KMS-11 (cell line): Measurements from ENCODE around the gene KCNRG.

ENCODE experiments used
- H2AFZ ChIP-seq: fragments of 200-600 bp; sonication (generic); 2 replicates; pipeline ENCODE4 v1.6.1; 2016; ENCODE audit warnings: antibody characterized with exemption, mixed run types, low read depth
- H3K27ac ChIP-seq: fragments of 200-600 bp; sonication (generic); 2 replicates; pipeline ENCODE4 v1.6.1; 2016; ENCODE audit warnings: mild to moderate bottlenecking, mixed run types
- H3K27me3 ChIP-seq: fragments of 200-600 bp; sonication (generic); 2 replicates; pipeline ENCODE4 v1.6.1; 2017; ENCODE audit warnings: mild to moderate bottlenecking, low read depth, mixed run types, moderate library complexity; ENCODE audit not compliant: insufficient read depth
- H3K36me3 ChIP-seq: fragments of 200-600 bp; sonication (generic); 2 replicates; pipeline ENCODE4 v1.6.1; 2017; ENCODE audit warnings: mild to moderate bottlenecking, mixed run types; ENCODE audit not compliant: insufficient read depth
- H3K4me1 ChIP-seq: fragments of 200-600 bp; sonication (generic); 2 replicates; pipeline ENCODE4 v1.6.1; 2016; ENCODE audit warnings: mild to moderate bottlenecking, low read depth, mixed run types; ENCODE audit not compliant: poor library complexity, severe bottlenecking
- H3K4me2 ChIP-seq: fragments of 200-600 bp; sonication (generic); 2 replicates; pipeline ENCODE4 v1.7.0; 2016; ENCODE audit warnings: mild to moderate bottlenecking, mixed run types
- H3K4me3 ChIP-seq: fragments of 200-600 bp; sonication (generic); IDR thresholded peaks from 2 replicates; pipeline ENCODE4 v1.6.1; 2017; ENCODE audit warnings: low read depth, low read length, mixed read lengths; ENCODE audit not compliant: insufficient read depth
- H3K79me2 ChIP-seq: fragments of 200-600 bp; sonication (generic); 2 replicates; pipeline ENCODE4 v1.6.1; 2016; ENCODE audit warnings: low read depth, mixed run types; ENCODE audit not compliant: insufficient read depth
- H3K9ac ChIP-seq: fragments of 200-600 bp; sonication (generic); 2 replicates; pipeline ENCODE4 v1.6.1; 2016; ENCODE audit warnings: mild to moderate bottlenecking, mixed run types
- H4K20me1 ChIP-seq: fragments of 200-600 bp; sonication (generic); 2 replicates; pipeline ENCODE4 v1.6.1; 2016; ENCODE audit warnings: mild to moderate bottlenecking, mixed run types; ENCODE audit not compliant: insufficient read depth
- TF ChIP-seq, protein P1 (sequence below): fragments of 200-600 bp; sonication (generic); conservative IDR thresholded peaks from 2 replicates; pipeline ENCODE4 v1.6.1; 2017; ENCODE audit warnings: low read depth, mild to moderate bottlenecking, antibody characterized with exemption, low read length, moderate library complexity, mixed read lengths

The KCNRG gene

GRCh38 chr13:49976314-49977258, 38.7 kb upstream of the KCNRG start:
- H3K4me3 ChIP-seq: no peak overlapping the region
- H3K9ac ChIP-seq: no peak overlapping the region
- no peak overlapping the region for H3K4me2 ChIP-seq
- TF ChIP-seq, protein P1, sequence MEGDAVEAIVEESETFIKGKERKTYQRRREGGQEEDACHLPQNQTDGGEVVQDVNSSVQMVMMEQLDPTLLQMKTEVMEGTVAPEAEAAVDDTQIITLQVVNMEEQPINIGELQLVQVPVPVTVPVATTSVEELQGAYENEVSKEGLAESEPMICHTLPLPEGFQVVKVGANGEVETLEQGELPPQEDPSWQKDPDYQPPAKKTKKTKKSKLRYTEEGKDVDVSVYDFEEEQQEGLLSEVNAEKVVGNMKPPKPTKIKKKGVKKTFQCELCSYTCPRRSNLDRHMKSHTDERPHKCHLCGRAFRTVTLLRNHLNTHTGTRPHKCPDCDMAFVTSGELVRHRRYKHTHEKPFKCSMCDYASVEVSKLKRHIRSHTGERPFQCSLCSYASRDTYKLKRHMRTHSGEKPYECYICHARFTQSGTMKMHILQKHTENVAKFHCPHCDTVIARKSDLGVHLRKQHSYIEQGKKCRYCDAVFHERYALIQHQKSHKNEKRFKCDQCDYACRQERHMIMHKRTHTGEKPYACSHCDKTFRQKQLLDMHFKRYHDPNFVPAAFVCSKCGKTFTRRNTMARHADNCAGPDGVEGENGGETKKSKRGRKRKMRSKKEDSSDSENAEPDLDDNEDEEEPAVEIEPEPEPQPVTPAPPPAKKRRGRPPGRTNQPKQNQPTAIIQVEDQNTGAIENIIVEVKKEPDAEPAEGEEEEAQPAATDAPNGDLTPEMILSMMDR: peak; percentile 86
- H3K79me2 ChIP-seq: no peaks in the 10 kb centered on the region
- no peaks in the 10 kb centered on the region for H3K36me3 ChIP-seq
- no peak overlapping the region for H2AFZ ChIP-seq
- H3K27ac ChIP-seq: no peak overlapping the region
- no peaks in the 10 kb centered on the region for H3K4me1 ChIP-seq
- no peaks in the 10 kb centered on the region for H4K20me1 ChIP-seq
- H3K27me3 ChIP-seq: no peaks in the 10 kb centered on the region

- Histone ChIP-seq H3K36me3 (no peaks in the 10 kb centered on the region), H3K79me2 (no peaks in the 10 kb centered on the region), H3K9ac (no peak overlapping the region), H3K4me1 (no peaks in the 10 kb centered on the region), H2AFZ (no peak overlapping the region), H4K20me1 (no peaks in the 10 kb centered on the region), H3K4me3 (no peak overlapping the region), H3K27me3 (no peaks in the 10 kb centered on the region), H3K27ac (no peak overlapping the region), H3K4me2 (no peak overlapping the region)
- TF ChIP-seq, protein P1: no peak
Measured at GRCh38 chr13:49977992-49978391, 37.3 kb upstream of the KCNRG start.

DNA sequence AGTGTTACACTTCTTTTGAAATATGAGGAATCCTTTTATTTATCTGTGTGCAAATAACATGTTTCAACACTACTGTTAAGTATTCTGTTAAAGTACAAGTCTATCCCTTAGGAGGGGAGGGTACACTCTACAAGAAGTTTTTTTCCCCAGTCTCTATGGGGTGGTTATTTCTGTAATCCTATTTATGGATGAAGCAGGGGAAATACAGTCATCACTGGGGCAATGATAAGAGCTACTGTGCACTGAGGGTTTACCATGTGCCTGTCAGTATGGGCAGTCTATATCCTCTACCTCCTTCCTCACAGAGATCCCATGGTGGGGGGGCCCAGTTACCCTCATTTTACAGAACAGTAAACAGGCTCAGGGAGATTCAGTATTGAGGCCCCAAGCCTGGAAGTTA, 35.0 kb upstream of the KCNRG start:
- Histone ChIP-seq H3K4me2 (no peak overlapping the region), H3K9ac (no peak overlapping the region), H3K27ac (no peak overlapping the region), H3K4me3 (no peak overlapping the region), H3K79me2 (no peaks in the 10 kb centered on the region), H3K4me1 (peaks cover 3% of the 10 kb centered on the region), H3K27me3 (no peaks in the 10 kb centered on the region), H3K36me3 (no peaks in the 10 kb centered on the region), H2AFZ (no peak overlapping the region), H4K20me1 (no peaks in the 10 kb centered on the region)
- TF ChIP-seq, protein P1: no peak

GRCh38 chr13:49985129-49985528, 30.1 kb upstream of the KCNRG start:
- H4K20me1 ChIP-seq: no peaks in the 10 kb centered on the region
- H3K27ac ChIP-seq: no peak overlapping the region
- H3K79me2 ChIP-seq: no peaks in the 10 kb centered on the region
- H2AFZ ChIP-seq: no peak overlapping the region
- H3K9ac ChIP-seq: no peak overlapping the region
- TF ChIP-seq, protein P1: no peak
- no peak overlapping the region for H3K4me3 ChIP-seq
- peak overlapping the region; percentile 45; the same call in 1 of the 2 replicates for H3K4me2 ChIP-seq
- H3K4me1 ChIP-seq: peaks cover 9% of the 10 kb centered on the region
- H3K27me3 ChIP-seq: no peaks in the 10 kb centered on the region
- H3K36me3 ChIP-seq: no peaks in the 10 kb centered on the region
